Ascending aorta (tissue), 2 donors: ENCODE results near the gene MRPL22. TPM values are rescaled to one million over a fixed set of nuclear protein-coding genes. Genes with fewer than 3 reads are reported as not detected.

Experiments
- DNase-seq, 2 donors: peaks; one replicate each; pipeline ENCODE4 v3.0.0-alpha.2; 2019; ENCODE audit warnings: low spot score in 2 of 2
- H3K27ac ChIP-seq, 2 donors: fragments of 200-600 bp; sonication (generic); one replicate each; pipeline ENCODE4 v1.5.1; 2016 to 2017; ENCODE audit warnings: mild to moderate bottlenecking in 1 of 2
- H3K27me3 ChIP-seq: fragments of 200-600 bp; sonication (generic); one replicate; pipeline ENCODE4 v1.5.1; 2017
- H3K36me3 ChIP-seq, 2 donors: fragments of 200-600 bp; sonication (generic); one replicate each; pipeline ENCODE4 v1.5.1; 2016
- H3K4me1 ChIP-seq, 2 donors: fragments of 200-600 bp; sonication (generic); one replicate each; pipeline ENCODE4 v1.5.1; 2016 to 2017; ENCODE audit warnings: mild to moderate bottlenecking in 1 of 2
- H3K4me3 ChIP-seq, 2 donors: fragments of 200-600 bp; sonication (generic); one replicate each; pipeline ENCODE4 v1.5.1; 2016 to 2017; ENCODE audit warnings: mild to moderate bottlenecking in 1 of 2
- H3K9me3 ChIP-seq, 2 donors: fragments of 200-600 bp; sonication (generic); one replicate each; pipeline ENCODE4 v1.5.1; 2016
- CTCF ChIP-seq, 3 experiments: fragments of 200-600 bp in 2 of 3; fragments of 450-650 bp in 1 of 3; sonication (generic) in 2 of 3; IDR thresholded peaks; one replicate each; pipeline ENCODE4 v1.5.1; 2016 to 2019; ENCODE audit warnings: antibody characterized with exemption in 3 of 3, mild to moderate bottlenecking in 1 of 3, moderate library complexity in 1 of 3
- intact Hi-C: fragments of 100-400 bp; cut with DNase I; formaldehyde crosslinking; loops from one replicate; pipeline ENCODE4 v1.15.1; 2023
- total RNA-seq: library from RNA; depleted of rRNA; stranded (reverse); fragments of >200 nt; gene quantifications from one replicate; pipeline ENCODE4 v1.1.0, GENCODE V29; 2016

MRPL22 gene
- total RNA-seq, 1 donor from 2014 or later = 7.8 TPM

GRCh38 chr5:155015239-155015638 is 74.4 kb downstream of the MRPL22 start:
- no peak overlapping the region for H3K4me3 ChIP-seq
- no peak overlapping the region for H3K27ac ChIP-seq
- no peak for TF ChIP-seq CTCF (IDR thresholded peaks at IDR 0.05)
- H3K4me1 ChIP-seq = no peaks in the 10 kb centered on the region
- H3K27me3 ChIP-seq = no peaks in the 10 kb centered on the region
- no peak for DNase-seq
- no peaks in the 10 kb centered on the region for H3K36me3 ChIP-seq
- intact Hi-C loops = no loop called here
- no peaks in the 10 kb centered on the region for H3K9me3 ChIP-seq

DNA sequence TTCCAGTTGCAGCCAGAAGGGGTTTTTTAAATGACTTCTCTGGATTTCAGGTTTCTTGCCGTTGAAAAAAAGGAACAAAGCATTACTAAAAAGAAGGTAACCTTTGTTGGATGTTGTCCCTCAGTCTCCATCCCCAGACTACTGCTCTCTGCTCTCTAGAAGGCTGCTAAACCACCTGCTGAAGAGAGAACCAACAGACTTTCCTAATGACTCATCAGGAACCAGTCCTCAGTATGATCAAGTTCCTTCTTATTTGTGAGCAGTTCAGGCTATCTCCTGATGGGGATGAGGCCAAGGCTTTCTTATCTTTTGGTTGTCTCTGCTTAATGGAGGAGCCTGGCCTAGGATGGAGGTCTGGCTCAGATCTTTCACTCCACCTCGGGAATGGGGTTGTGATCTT is 76.7 kb downstream of the MRPL22 start:
- Histone ChIP-seq H3K4me3 (no peak overlapping the region), H3K27me3 (no peaks in the 10 kb centered on the region), H3K9me3 (no peaks in the 10 kb centered on the region), H3K27ac (no peak overlapping the region), H3K4me1 (no peaks in the 10 kb centered on the region), H3K36me3 (no peaks in the 10 kb centered on the region)
- intact Hi-C loops = no loop called here
- no peak for TF ChIP-seq CTCF (IDR thresholded peaks at IDR 0.05)
- DNase-seq = no peak

Other genes starting within 250 kb of the MRPL22 start
- 105 TPM for gene LARP1, start 185.7 kb upstream of the MRPL22 start, total RNA-seq
- gene FAXDC2, start 90.5 kb upstream of the MRPL22 start, total RNA-seq = 25.3 TPM
- 32.1 TPM for gene CNOT8, start 82.4 kb upstream of the MRPL22 start, total RNA-seq
- gene GEMIN5, start 2.9 kb upstream of the MRPL22 start, total RNA-seq = 11.0 TPM
- gene KIF4B, start 72.7 kb downstream of the MRPL22 start, total RNA-seq = not detected